Measurements from ENCODE around the gene IL37.

- TF ChIP-seq POLR2AphosphoS5 (IDR thresholded peaks at IDR 0.05; ENCODE audit: insufficient read depth, low read depth, low read length) (no peak), CTCF (IDR thresholded peaks at IDR 0.05; ENCODE audit: extremely low read depth in 1 of 2, insufficient read depth in 1 of 2, low read depth in 1 of 2, low read length in 2 of 2) (no peak)
These were observed 24.7 kb upstream of the IL37 start for GRCh38 chr2:112886291-112886690.

All from endothelial cell of umbilical vein (primary cell).